HG02938 (cell line): ENCODE measurements around the gene KIF21B.

Experiments used
- ATAC-seq: cut with Tn5 transposase; IDR thresholded peaks from one replicate; pipeline ENCODE4 v1.9.1; 2021; ENCODE audit warnings: mild to moderate bottlenecking, moderate library complexity; ENCODE audit not compliant: unreplicated experiment

The KIF21B gene, protein sequence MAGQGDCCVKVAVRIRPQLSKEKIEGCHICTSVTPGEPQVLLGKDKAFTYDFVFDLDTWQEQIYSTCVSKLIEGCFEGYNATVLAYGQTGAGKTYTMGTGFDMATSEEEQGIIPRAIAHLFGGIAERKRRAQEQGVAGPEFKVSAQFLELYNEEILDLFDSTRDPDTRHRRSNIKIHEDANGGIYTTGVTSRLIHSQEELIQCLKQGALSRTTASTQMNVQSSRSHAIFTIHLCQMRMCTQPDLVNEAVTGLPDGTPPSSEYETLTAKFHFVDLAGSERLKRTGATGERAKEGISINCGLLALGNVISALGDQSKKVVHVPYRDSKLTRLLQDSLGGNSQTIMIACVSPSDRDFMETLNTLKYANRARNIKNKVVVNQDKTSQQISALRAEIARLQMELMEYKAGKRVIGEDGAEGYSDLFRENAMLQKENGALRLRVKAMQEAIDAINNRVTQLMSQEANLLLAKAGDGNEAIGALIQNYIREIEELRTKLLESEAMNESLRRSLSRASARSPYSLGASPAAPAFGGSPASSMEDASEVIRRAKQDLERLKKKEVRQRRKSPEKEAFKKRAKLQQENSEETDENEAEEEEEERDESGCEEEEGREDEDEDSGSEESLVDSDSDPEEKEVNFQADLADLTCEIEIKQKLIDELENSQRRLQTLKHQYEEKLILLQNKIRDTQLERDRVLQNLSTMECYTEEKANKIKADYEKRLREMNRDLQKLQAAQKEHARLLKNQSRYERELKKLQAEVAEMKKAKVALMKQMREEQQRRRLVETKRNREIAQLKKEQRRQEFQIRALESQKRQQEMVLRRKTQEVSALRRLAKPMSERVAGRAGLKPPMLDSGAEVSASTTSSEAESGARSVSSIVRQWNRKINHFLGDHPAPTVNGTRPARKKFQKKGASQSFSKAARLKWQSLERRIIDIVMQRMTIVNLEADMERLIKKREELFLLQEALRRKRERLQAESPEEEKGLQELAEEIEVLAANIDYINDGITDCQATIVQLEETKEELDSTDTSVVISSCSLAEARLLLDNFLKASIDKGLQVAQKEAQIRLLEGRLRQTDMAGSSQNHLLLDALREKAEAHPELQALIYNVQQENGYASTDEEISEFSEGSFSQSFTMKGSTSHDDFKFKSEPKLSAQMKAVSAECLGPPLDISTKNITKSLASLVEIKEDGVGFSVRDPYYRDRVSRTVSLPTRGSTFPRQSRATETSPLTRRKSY (N-terminal part only)

DNA sequence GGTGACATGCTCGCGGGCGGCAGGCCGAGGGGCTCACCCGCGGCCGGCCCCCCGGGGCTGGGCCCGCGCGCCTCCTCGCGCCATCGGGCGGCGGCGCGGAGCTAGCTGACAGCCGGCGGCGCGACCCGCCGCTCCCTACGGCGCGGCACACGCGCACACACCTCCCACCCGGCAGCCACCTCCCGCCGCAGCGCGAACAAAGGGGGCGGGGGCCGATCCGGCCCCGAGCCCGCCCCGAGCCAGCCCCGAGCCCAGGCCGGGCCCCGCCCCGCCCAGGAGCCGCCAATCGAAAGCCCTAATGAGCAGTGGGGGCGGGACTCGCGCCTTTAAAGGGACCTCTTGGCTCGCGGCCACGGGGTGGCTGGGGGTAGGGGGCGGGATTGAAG, at the start of gene KIF21B:
Gene KIF21B (minus strand): TSS at position 198 of the 386 bp plus-strand sequence. CDS start 331 bp downstream, outside the sequence.
- ATAC-seq = peak; percentile 41

DNA sequence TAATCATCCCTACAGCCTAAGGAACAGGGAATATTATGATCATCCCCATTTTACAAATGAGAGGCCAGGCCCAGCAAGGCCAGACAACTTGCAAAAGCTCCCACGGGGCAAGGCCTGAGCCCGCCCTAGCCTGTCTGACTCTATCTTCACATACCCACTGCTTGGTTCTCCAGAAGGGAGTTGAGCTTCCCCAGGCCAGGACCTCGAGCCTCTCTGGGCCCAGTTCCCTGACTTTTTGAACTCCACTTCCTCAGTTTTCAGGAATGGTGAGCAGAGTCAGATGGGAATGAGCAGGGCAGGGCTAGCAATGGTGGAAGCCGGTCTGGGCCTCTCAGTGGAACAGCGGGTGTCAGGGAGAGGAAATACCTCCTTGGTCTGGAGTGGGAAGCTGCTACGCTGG, 49.4 kb upstream of the KIF21B start:
- no peak for ATAC-seq

DNA sequence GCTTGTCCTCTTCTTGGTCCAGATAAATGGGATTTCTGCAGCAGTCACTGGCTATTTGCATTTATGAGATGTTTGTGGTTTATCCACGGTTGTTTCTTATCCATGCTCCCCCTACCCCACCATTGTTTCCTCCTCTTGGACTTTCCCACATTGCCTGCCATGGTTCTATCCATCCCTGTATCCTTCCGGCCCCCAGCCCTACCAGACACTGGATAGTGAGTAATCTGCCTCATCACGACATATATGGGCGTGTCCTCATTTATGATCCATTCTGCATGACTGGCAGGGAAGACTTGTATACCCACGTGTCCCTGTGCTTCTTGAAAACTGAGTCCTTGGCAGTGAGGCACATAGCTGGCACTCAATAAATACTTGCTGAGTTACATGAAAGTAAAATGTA, 48.6 kb upstream of the KIF21B start:
- ATAC-seq = no peak

DNA sequence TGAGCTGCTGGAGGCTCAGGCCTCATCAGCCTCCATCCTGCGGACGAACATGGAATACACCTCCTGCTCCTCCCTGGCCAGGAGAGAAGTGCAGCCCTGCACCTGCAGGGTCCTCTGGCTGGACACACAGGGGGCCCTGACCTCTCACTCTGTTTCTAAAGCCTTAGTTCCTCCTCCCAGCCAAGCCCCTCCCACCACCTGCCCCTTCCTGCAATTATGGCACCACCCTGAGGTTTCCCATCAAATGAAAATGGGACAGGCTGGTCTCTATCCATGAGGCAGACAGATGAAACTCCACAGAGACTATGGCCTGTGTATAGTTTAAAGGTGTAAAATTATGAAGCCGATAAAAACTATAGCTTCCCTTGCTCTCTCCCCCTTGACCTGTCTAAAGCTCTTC, 46.1 kb upstream of the KIF21B start:
- no peak for ATAC-seq

DNA sequence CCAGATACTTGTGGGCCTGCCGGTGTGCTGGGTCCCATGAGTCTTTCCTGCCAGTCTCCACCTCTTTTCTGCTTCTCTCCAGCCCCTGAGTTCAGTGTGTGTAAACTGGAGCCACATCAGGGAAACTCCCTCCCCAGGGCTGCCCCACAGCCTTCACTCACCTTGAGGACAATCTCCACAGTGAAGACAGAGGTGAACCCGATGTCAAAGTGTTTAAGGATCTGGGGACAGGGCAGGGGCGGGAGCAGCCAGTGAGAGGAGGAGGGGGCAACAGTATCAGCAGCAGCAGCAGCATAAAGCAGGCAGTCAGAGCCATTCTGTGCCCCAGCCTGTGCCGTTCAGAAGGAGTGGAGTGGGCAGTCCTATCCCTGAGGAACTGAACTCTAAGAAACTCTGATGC, 45.5 kb upstream of the KIF21B start:
- ATAC-seq = no peak

DNA sequence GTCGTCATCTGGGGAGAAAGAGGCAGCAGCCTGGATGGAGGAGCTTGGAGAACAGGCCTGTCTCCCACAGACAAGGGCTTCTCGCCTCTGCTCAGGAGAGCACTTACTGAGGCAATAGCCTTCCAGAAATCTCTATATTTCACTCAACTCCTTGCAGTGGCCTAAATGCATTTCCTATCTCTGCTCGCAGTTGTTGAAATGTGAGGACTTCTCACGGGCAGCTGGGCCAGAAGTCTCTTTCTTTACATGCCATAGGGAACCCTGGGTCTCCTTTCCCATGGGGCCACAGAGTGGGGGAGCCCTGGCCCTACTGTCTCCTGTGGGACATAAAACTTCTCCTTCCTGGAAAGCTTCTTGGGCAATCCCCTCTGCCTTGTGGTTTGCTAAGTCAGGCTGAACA, 43.5 kb upstream of the KIF21B start:
- ATAC-seq = no peak

DNA sequence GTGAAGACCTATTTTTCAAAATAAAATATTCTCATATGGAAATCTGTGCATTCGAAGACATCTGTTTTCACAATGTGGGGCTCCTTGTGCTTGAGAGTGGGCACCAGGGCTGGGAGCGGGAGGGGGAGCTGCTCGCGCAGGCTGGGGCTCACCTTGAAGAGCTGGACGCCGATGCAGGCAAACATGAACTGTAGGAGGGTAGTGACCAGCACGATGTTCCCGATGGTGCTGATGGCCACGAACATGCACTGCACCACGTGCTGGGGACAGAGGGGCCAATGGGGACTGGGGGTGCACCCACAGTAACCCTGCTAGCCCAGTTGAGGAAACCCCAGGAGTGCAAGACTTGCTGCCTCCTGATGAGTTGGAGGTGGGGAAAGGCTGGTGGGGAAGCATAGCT, 42.2 kb upstream of the KIF21B start:
- ATAC-seq = no peak

DNA sequence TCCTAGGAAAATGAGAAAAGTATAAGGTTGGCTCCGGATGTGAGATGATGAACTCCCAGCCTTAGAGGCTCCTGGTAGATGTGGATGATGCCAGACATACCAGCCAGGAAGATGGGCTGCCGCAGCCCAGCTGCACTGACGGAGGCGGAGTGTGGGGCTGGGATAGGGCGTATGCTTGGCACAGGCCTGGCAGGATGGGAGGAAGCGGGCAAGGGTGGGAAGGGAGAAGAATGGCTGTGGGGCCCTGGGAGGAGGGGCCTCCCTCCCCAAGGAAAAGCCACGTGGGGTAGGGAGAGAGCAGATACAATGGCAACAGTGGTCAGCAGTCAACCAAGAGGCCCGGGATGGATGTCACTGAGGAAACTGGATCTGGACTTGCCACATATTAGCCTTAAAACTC, 41.3 kb upstream of the KIF21B start:
- ATAC-seq = no peak

DNA sequence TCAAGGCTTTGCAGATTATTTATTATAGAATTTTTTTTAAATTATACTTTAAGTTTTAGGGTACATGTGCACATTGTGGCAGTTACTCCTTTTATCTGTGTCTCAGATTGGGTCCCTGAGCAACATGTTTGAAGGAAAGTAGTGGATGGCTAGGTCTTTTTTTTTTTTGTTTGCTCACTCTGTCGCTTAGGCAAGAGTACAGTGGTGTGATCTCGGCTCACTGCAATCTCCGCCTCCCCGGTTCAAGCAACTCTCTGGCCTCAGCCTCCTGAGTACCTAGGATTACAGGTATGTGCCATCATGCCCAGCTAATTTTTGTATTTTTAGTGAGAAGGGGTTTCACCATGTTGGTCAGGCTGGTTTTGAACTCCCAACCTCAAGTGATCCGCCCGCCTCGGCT, 39.6 kb upstream of the KIF21B start:
- ATAC-seq = no peak

DNA sequence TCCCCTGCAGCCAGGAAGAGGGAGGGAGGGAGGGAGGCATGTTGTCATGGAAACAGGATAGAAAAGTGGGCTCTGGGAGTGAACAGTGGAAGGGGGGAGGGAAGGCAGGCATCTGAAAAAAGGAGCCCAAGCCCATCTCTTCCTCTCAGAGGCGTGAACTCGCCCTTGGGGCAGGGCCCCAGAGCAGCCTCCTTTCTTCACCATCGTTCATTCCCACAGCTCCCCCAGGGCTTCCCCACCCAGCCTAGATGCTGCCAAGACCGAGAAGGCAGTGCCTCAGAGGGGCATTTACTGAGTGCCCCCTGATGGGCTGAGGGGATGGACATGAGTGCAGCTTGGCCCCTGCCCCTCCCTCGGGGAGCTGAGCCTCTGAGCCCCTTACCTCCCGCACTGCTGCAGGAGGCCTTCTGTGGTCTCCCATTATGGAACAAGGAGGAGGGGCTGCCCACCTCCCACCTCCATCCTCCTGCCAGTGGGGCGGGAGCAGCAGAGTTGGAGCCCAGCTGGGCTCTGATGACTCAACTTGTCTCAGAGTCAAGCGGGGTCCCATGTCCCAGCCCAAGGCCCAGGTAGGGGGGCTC, 39.1 kb upstream of the KIF21B start:
- no peak for ATAC-seq

DNA sequence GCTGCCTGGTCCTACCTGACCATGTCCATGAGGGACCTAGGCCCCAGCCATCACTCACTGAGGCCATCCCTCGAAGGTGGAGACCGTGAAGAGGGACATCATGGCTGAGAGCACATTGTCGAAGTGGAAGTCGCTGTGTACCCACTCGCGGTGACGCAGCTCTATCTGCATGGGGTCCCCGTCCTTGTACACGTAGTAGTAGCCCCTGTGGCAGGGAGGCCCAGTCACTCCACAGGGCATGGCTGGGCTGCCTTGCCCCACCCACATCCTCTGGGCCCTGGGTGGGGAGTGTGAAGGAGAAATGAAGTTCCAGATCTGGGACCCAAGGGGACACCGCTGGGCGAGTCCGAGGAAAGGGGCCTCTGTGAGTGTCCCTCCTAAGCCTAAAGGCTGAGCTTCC, 38.4 kb upstream of the KIF21B start:
- no peak for ATAC-seq

DNA sequence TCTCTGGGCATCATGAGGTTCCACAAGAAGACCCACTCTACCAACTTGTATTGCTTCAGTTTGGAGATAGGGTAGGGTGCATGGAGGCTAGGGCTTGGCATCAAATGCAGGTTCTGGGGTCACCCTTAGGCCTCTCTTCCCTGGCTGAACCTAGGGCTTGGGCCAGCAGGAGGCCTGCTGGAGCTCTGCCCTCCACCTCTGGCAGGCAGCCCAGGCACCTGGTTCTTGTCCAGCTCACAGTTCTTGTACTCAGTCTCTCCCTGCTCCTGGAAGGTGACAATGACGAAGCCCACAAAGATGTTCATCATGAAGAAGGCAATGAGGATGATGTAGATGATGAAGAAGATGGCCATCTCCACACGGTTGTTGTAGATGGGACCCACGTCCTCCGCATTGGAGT, 37.5 kb upstream of the KIF21B start:
- no peak for ATAC-seq

DNA sequence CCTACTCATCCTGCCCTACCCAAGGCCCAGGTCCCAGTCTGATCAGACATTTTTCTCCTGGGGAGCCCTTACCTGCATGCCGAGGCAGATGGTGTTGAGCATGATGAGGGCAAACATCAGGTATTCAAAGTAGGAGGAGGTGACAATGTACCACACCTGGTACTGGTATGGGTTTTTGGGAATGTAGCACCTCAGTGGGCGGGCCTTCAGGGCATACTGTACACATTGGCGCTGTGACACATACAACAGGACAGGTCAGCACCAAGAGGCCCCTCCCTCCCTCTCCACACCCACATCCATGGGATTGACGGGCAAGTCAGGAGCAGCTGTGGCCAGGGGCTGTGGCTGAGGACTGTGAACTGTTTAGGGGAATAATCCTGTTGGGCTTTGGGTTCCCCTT, 37.1 kb upstream of the KIF21B start:
- no peak for ATAC-seq

DNA sequence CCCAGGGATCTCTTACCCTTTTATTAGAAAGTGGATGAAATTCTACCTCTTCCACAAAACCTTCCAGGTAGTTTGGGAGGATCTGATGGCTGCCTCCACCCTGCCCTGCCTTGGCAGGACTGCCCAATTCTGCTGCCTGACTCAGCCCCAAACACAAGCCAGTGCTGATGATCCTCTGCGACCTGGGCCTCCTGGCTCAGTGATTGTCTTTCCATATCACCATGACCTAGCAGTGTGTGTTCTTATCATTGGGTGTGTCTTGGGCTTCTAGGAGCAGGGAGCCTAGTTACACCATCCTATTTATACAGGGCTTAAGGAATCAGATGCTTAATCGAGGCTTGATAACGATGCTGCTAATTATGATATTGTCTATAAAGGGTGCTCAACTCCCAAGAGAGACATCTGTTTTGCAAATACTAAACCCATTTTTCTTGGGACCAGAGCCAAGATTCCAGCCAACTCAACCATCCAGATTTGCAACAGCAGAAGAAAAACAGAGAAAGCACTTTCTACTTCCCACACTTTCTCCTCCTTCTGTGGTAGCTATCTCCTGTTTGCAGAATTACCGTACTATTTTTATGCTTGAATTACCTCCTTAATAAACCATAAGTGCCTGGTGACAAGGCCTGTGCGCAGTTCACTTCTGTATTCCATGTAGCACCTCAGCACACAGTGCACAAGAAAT, 36.5 kb upstream of the KIF21B start:
- no peak for ATAC-seq

DNA sequence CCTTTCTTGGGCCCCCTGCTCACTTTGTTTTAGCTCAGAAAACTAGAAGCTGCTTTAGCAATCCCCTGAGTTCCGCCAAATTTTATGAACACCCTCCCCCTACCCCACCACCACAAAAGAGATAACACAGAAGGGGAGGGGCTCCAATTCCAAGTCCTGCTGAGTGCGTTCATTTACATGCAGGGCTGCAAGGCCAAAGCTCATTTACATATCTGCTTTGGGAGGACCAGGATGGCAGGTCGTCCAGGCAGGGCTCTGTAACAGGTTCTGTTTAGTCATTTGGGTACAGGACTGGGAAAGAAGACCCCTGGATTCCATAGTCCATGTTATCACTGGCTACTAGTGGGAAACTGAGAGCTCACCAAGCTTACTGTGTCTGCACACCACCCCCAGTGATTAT, 35.9 kb upstream of the KIF21B start:
- ATAC-seq = no peak

DNA sequence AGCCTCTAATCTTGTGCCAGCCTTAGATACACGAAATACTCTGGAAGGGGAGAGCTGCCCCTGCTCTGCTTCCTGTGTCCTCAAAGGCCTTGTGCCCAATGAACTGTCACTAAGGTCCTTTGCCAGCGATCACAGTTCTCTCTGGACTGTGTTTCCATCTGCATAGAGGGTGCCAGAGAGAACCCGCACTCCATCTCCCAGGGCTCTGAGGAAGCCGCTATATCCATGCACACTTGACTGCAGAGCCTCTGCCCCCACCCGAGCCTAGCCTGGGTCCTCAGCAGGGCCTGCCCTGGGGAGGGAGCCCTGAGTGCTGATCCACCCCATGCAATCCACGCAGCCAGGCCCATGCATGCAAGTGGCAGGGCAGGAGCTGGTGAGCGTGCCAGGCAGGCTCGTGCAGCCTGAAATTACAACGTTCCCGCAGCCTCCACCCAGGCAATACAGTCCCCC, 30.6 kb upstream of the KIF21B start:
- no peak for ATAC-seq

DNA sequence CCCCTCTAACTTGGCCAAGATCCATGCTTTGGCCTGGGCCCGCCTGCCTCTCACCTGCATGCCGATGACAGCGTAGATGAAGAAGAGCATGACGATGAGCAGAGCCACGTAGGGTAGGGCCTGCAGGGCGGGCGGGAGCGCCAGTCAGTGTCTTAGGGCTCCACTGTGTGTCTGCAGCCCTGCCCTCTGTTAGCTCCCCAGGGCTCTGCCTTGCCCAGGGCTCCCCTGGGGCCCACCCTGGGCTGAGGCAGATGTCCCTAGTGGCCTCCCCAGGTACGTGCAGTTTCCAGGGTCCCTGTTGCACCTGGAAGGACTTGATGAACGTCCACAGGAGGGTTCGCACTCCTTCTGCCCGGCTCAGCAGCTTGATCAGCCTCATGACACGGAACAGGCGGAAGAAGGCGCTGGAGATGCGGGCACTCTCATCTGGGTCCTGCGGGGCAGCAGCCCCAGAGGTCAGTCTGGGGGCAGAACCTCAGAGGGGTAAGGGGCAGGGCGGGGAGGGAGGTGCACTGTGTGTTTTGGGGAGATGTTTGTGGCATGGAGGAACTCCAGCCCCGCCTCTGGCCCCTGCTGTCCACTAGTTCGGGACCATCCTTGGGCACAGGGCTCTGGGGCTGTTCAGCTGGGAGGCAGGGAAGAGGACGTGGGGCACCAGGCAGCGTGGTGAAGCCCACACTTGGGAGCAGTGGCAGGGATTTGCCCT, 29.8 kb upstream of the KIF21B start:
- ATAC-seq = no peak

DNA sequence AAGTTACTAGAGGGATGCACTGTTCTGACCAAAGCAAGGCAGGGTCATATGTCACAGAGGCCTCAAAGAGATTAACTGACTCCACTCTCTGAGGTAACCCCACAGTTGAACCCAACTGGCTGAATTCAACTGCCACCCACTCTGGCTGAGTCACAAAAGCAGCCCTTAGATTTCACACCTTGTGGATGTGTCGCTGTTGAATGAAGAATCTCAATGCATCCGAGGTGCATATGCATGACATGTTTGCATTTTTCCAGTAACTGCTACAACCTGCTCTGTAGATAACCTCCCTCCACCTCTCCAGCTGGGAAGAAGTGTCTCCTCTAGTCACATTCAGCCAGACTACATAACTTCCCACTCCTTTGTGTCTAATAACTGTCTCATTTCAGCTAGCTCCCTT, 27.9 kb upstream of the KIF21B start:
- ATAC-seq = no peak

DNA sequence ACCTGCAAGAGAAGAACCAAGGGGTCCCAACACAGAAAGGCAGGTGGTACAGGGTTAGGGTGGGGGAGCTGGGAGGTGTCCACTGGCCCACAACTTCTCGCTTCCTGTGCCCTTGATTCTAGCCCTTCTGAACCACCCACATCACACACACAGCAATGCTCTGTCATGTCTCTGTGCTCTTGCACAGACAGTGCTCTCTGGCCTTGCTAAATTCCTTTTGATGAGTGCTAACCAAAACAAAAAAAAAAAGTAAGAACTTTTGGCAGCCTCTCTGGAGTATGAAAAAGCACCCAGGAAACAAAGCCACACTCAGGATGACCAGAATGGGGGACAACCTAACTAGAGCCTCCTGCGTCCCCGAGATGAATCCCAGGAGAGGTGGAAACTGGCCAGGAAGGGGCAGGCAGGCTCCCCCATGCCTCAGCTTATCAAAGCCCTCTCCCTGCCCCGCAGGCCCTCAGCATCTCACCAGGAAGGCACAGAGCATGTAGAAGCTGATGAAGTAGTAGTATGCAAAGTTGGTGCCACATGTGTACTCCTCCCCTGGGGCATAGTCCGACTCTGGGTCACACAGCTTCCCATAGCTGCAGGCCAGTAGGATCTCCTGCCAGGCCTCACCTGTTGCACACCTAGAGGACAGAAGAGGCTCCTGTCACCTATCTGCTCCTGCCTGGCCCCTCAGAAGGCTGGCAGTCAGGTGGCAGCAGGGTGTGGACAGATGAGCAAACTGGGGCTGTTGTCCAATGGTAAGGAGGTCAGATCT, 27.2 kb upstream of the KIF21B start:
- no peak for ATAC-seq
